GM12892 (cell line): ENCODE measurements around the gene SPCS2.
"Not testable (repeated sequence)": the region's sequence is repeated elsewhere in the genome, so short reads cannot be mapped to it uniquely, and the experiment has no call there.

Source experiments
- DNase-seq: peaks from one replicate; pipeline ENCODE4 v3.0.0; 2011; ENCODE audit not compliant: insufficient read length
- FAIRE-seq: peaks from 2 replicates; lab custom pipeline; 2011; peaks lifted over from hg19 to GRCh38; lab: Jason Lieb, UNC
- POLR2A ChIP-seq: IDR thresholded peaks from 2 replicates; pipeline ENCODE4 v1.6.1; 2011; ENCODE audit warnings: low read depth, low read length, control low read depth
- POLR2AphosphoS5 ChIP-seq: IDR thresholded peaks from 2 replicates; pipeline ENCODE4 v1.6.1; 2011; ENCODE audit warnings: low read depth, low read length, control low read depth
- TAF1 ChIP-seq: IDR thresholded peaks from 2 replicates; pipeline ENCODE4 v1.6.1; 2011; ENCODE audit warnings: low read depth, mild to moderate bottlenecking, control low read depth, low read length, borderline replicate concordance

SPCS2 gene

GRCh38 chr11:74981888-74982287, 32.8 kb downstream of the SPCS2 start:
- FAIRE-seq (peak; percentile 24), DNase-seq (no peak)
- TF ChIP-seq POLR2AphosphoS5 (no peak), POLR2A (0 out of 2 replicates have a peak, but pooled peaks have one; percentile 6), TAF1 (no peak)

- no peak for FAIRE-seq
- no peak for TF ChIP-seq POLR2A
- TF ChIP-seq POLR2AphosphoS5, result no peak
- TF ChIP-seq TAF1, result no peak
- no peak for DNase-seq
These were observed 35.0 kb downstream of the SPCS2 start for GRCh38 chr11:74984070-74984469.

- DNase-seq, result no peak
- no peak for FAIRE-seq
- TF ChIP-seq TAF1, result no peak
- TF ChIP-seq POLR2AphosphoS5, result no peak
- no peak for TF ChIP-seq POLR2A
These were observed 35.7 kb downstream of the SPCS2 start for GRCh38 chr11:74984730-74985129.

GRCh38 chr11:74988541-74989259, 39.6 kb downstream of the SPCS2 start, which contains the start of gene NEU3:
NEU3 (plus strand) TSS chr11:74988933; CDS start chr11:74989061, 128 bp downstream.
- FAIRE-seq, result peak; percentile 99
- peak; percentile 32 for TF ChIP-seq TAF1
- TF ChIP-seq POLR2A, result peak; percentile 91
- TF ChIP-seq POLR2AphosphoS5, result peak; percentile 92
- DNase-seq, result peak; percentile 78

- FAIRE-seq (no peak), DNase-seq (no peak)
- TF ChIP-seq TAF1 (no peak), POLR2A (no peak), POLR2AphosphoS5 (no peak)
These were observed 40.2 kb downstream of the SPCS2 start for GRCh38 chr11:74989260-74989638.

- not testable (repeated sequence) for FAIRE-seq, DNase-seq
These were observed 41.1 kb downstream of the SPCS2 start for GRCh38 chr11:74990150-74990549.

- FAIRE-seq (no peak), DNase-seq (no peak)
- TF ChIP-seq POLR2AphosphoS5 (no peak), POLR2A (no peak), TAF1 (no peak)
These were observed 41.9 kb downstream of the SPCS2 start for GRCh38 chr11:74990941-74991340.

- TF ChIP-seq POLR2AphosphoS5, result no peak
- no peak for TF ChIP-seq POLR2A
- no peak for TF ChIP-seq TAF1
These were observed 43.8 kb downstream of the SPCS2 start for GRCh38 chr11:74992852-74993251.

GRCh38 chr11:75000975-75001354, 51.9 kb downstream of the SPCS2 start:
- FAIRE-seq, result peak; percentile 58
- TF ChIP-seq POLR2AphosphoS5 (no peak), POLR2A (no peak), TAF1 (no peak)
- no peak for DNase-seq

More at GRCh38 chr11:74992852-74993251, 43.8 kb downstream of the SPCS2 start:
- no peak for DNase-seq
- FAIRE-seq, result peak; percentile 67

GRCh38 chr11:75001686-75002085, 52.6 kb downstream of the SPCS2 start:
- TF ChIP-seq POLR2AphosphoS5 (no peak), TAF1 (no peak)
- no peak for FAIRE-seq
- no peak for DNase-seq

- TF ChIP-seq POLR2AphosphoS5 (no peak), POLR2A (no peak), TAF1 (no peak)
- no peak for DNase-seq
- FAIRE-seq, result no peak
These were observed 53.5 kb downstream of the SPCS2 start for GRCh38 chr11:75002516-75002915.

- peak; percentile 73 for FAIRE-seq
These were observed 55.1 kb downstream of the SPCS2 start for GRCh38 chr11:75004215-75004614.

GRCh38 chr11:75011357-75011756, 62.3 kb downstream of the SPCS2 start:
- peak; percentile 9 for FAIRE-seq
- no peak for TF ChIP-seq POLR2AphosphoS5
- no peak for TF ChIP-seq TAF1
- TF ChIP-seq POLR2A, result no peak
- no peak for DNase-seq

More at GRCh38 chr11:75004215-75004614, 55.1 kb downstream of the SPCS2 start:
- TF ChIP-seq POLR2AphosphoS5 (no peak), POLR2A (no peak), TAF1 (no peak)
- no peak for DNase-seq

- no peak for FAIRE-seq
- DNase-seq, result no peak
- TF ChIP-seq TAF1 (no peak), POLR2AphosphoS5 (no peak), POLR2A (no peak)
These were observed 62.8 kb downstream of the SPCS2 start for GRCh38 chr11:75011872-75012271.
